Measurements from ENCODE around the gene HNRNPH1. TPM values are rescaled to one million over a fixed set of nuclear protein-coding genes. Genes with fewer than 3 reads are reported as not detected.

HNRNPH1 gene
- total RNA-seq, 1 donor from 2014 or later: 1,210 TPM

GRCh38 chr5:179624841-179625271 lies 1.4 kb upstream of the HNRNPH1 start:
- Mint-ChIP-seq H3K4me3 (peak overlapping the region; percentile 98), H3K27ac (peak overlapping the region; percentile 99), H3K36me3 (ENCODE audit: low read depth) (peaks cover 39% of the 10 kb centered on the region), H3K9me3 (no peaks in the 10 kb centered on the region), H3K4me1 (peaks cover 37% of the 10 kb centered on the region), H3K27me3 (no peaks in the 10 kb centered on the region)
- ChIA-PET CTCF (no interaction called here), POLR2A (interaction anchor here (0.6 to 6.8 kb wide), 9 partner anchors 14 to 1392 kb away, joined by 3 to 93 read pairs (median 26); partner anchors contain the start of genes CANX, CBY3, MAML1 and PHYKPL)
- DNase-seq (no peak), ATAC-seq (ENCODE audit: low read depth) (no peak)
- intact Hi-C loops (cut with micrococcal nuclease): loop anchor here (5.0 to 10.0 kb wide), 3 partner anchors 170 to 1493 kb away; partner anchors contain the start of genes LTC4S and RMND5B
- TF ChIP-seq, protein P1, sequence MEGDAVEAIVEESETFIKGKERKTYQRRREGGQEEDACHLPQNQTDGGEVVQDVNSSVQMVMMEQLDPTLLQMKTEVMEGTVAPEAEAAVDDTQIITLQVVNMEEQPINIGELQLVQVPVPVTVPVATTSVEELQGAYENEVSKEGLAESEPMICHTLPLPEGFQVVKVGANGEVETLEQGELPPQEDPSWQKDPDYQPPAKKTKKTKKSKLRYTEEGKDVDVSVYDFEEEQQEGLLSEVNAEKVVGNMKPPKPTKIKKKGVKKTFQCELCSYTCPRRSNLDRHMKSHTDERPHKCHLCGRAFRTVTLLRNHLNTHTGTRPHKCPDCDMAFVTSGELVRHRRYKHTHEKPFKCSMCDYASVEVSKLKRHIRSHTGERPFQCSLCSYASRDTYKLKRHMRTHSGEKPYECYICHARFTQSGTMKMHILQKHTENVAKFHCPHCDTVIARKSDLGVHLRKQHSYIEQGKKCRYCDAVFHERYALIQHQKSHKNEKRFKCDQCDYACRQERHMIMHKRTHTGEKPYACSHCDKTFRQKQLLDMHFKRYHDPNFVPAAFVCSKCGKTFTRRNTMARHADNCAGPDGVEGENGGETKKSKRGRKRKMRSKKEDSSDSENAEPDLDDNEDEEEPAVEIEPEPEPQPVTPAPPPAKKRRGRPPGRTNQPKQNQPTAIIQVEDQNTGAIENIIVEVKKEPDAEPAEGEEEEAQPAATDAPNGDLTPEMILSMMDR (IDR thresholded peaks at IDR 0.05): no peak

DNA sequence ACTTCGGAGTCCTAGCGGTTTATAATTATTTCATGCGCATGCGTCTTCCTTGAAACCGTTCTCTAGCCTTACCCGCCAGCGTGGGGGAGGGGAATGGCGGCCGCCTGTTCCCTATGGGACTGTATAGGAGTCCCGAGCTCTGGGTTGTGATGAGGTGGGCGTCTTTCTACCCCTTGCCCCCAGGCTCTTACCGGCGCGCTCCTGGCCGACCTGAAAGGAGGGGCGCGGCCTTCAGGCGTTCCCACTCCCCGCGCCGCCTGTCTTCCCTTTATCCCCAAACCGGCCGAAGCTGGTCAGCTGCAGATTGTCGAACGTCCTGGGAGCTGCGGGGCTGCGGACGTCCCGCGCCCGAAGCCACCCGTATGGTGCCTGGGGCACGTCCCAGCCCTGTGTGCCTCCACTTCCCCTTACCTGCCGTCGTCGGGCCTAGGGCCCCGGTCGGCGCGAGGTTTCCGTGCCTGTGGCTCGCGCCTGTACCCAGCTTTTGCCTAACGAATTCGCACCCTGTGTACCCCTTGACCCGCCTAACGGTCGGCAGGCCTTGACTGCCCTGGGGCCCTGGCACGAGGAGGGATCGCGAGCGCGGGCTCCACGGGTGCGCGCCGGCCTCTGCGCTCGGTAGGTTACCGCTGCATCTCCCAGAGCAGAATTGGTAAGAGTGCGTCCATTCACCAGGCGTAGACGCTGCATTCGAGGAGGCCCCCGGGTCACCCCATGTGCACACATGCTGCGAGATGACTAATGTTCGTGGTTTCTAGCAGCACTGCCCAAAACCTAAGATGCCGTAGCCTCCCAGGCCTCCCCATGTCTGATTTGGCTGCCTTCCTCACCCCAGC lies 653 bp upstream of the HNRNPH1 start:
- TF ChIP-seq, protein P1 (IDR thresholded peaks at IDR 0.05): no peak
- Mint-ChIP-seq H3K4me1 (peaks cover 42% of the 10 kb centered on the region), H3K27me3 (no peaks in the 10 kb centered on the region), H3K27ac (peak overlapping the region; percentile 99), H3K9me3 (no peaks in the 10 kb centered on the region), H3K36me3 (ENCODE audit: low read depth) (peaks cover 44% of the 10 kb centered on the region), H3K4me3 (peak overlapping the region; percentile 98)
- POLR2A ChIA-PET: interaction anchor here (0.5 to 6.8 kb wide), 35 partner anchors 9 to 1637 kb away, joined by 3 to 93 read pairs (median 5); partner anchors contain the start of genes CANX, CBY3, HNRNPAB and LTC4S
- CTCF ChIA-PET: interaction anchor here (0.7 to 2.9 kb wide), 4 partner anchors 9 to 244 kb away, joined by 3 to 9 read pairs (median 3); no protein-coding TSS in a partner anchor
- ATAC-seq (ENCODE audit: low read depth) (peak; percentile 8), DNase-seq (no peak)
- intact Hi-C loops (cut with micrococcal nuclease): loop anchor here (1.0 to 10.0 kb wide), 8 partner anchors 54 to 1492 kb away; partner anchors contain the start of genes CANX, LTC4S, MAML1 and RMND5B

- Mint-ChIP-seq H3K27ac (peak overlapping the region; percentile 99), H3K4me3 (peak overlapping the region; percentile 98), H3K9me3 (no peaks in the 10 kb centered on the region), H3K36me3 (ENCODE audit: low read depth) (peaks cover 67% of the 10 kb centered on the region), H3K4me1 (peaks cover 59% of the 10 kb centered on the region), H3K27me3 (no peaks in the 10 kb centered on the region)
- intact Hi-C loops (cut with micrococcal nuclease): loop anchor here (2.0 to 10.0 kb wide), 6 partner anchors 71 to 1489 kb away; partner anchors contain the start of genes LTC4S, MRNIP, RMND5B and RUFY1
- ChIA-PET CTCF (interaction anchor here (2.9 kb wide), 1 partner anchor 12 kb away, joined by 9 read pairs; no protein-coding TSS in a partner anchor), POLR2A (interaction anchor here (0.6 to 6.8 kb wide), 6 partner anchors 11 to 353 kb away, joined by 3 to 93 read pairs (median 4); no protein-coding TSS in a partner anchor)
- no peak for ATAC-seq (ENCODE audit: low read depth)
- TF ChIP-seq, protein P1 (IDR thresholded peaks at IDR 0.05): no peak
- DNase-seq: no peak
These were observed 1.8 kb downstream of the HNRNPH1 start for GRCh38 chr5:179621551-179622214.

GRCh38 chr5:179620703-179621350 lies 2.6 kb downstream of the HNRNPH1 start:
- intact Hi-C loops (cut with micrococcal nuclease): loop anchor here (2.0 to 10.0 kb wide), 4 partner anchors 174 to 1489 kb away; partner anchors contain the start of genes LTC4S, MRNIP and RMND5B
- Mint-ChIP-seq H3K4me3 (peak overlapping the region; percentile 98), H3K4me1 (peaks cover 59% of the 10 kb centered on the region), H3K27me3 (no peaks in the 10 kb centered on the region), H3K27ac (peak overlapping the region; percentile 99), H3K36me3 (ENCODE audit: low read depth) (peaks cover 74% of the 10 kb centered on the region), H3K9me3 (no peaks in the 10 kb centered on the region)
- DNase-seq (no peak), ATAC-seq (ENCODE audit: low read depth) (no peak)
- TF ChIP-seq, protein P1 (IDR thresholded peaks at IDR 0.05): no peak
- POLR2A ChIA-PET: interaction anchor here (0.7 to 6.8 kb wide), 5 partner anchors 10 to 890 kb away, joined by 3 to 93 read pairs (median 4); partner anchors contain the start of gene ZNF354A
- CTCF ChIA-PET: no interaction called here

Measured in activated B cell treated with CpG ODN at 0.5 μM for 24 hours (primary cell).